ENCODE results near the gene FAM117A.

GRCh38 chr17:49670641-49671040 is 93.3 kb downstream of the FAM117A start:
- TF ChIP-seq, protein P1, sequence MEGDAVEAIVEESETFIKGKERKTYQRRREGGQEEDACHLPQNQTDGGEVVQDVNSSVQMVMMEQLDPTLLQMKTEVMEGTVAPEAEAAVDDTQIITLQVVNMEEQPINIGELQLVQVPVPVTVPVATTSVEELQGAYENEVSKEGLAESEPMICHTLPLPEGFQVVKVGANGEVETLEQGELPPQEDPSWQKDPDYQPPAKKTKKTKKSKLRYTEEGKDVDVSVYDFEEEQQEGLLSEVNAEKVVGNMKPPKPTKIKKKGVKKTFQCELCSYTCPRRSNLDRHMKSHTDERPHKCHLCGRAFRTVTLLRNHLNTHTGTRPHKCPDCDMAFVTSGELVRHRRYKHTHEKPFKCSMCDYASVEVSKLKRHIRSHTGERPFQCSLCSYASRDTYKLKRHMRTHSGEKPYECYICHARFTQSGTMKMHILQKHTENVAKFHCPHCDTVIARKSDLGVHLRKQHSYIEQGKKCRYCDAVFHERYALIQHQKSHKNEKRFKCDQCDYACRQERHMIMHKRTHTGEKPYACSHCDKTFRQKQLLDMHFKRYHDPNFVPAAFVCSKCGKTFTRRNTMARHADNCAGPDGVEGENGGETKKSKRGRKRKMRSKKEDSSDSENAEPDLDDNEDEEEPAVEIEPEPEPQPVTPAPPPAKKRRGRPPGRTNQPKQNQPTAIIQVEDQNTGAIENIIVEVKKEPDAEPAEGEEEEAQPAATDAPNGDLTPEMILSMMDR (conservative IDR thresholded peaks at IDR 0.05; ENCODE audit: low read depth, low read length): no peak
- no peak for TF ChIP-seq EZH2 (IDR thresholded peaks at IDR 0.05; ENCODE audit: borderline replicate concordance, low read depth, low read length, poor library complexity, severe bottlenecking)
